WTC11 (cell line): ENCODE measurements around the gene NCKAP5.

ENCODE experiments used
- CREB1 ChIP-seq: sonication (generic); formaldehyde crosslinking; IDR thresholded peaks from 2 replicates; pipeline ENCODE4 v1.8.0; 2023; ENCODE audit warnings: mild to moderate bottlenecking, missing genetic modification reagents
- ELF4 ChIP-seq: sonication (generic); formaldehyde crosslinking; IDR thresholded peaks from 2 replicates; pipeline ENCODE4 v1.8.1; 2022; ENCODE audit warnings: low read depth, mild to moderate bottlenecking, moderate library complexity, missing genetic modification reagents
- GABPB1 ChIP-seq: sonication (generic); formaldehyde crosslinking; IDR thresholded peaks from 2 replicates; pipeline ENCODE4 v1.8.1; 2023; ENCODE audit warnings: mild to moderate bottlenecking, missing genetic modification reagents
- NFYB ChIP-seq: sonication (generic); formaldehyde crosslinking; conservative IDR thresholded peaks from 2 replicates; pipeline ENCODE4 v1.8.0; 2022; ENCODE audit warnings: low read depth, missing genetic modification reagents
- TEAD1 ChIP-seq: sonication (generic); formaldehyde crosslinking; IDR thresholded peaks from 2 replicates; pipeline ENCODE4 v1.8.0; 2022; ENCODE audit warnings: mild to moderate bottlenecking, missing genetic modification reagents
- TF ChIP-seq, protein P1 (sequence below): fragments of 200-600 bp; IDR thresholded peaks from 2 replicates; pipeline ENCODE4 v1.8.0; 2022; ENCODE audit warnings: antibody characterized with exemption
- TF ChIP-seq, protein P2 (sequence below): sonication (generic); formaldehyde crosslinking; IDR thresholded peaks from 2 replicates; pipeline ENCODE4 v1.8.0; 2022; ENCODE audit warnings: mild to moderate bottlenecking, missing genetic modification reagents

DNA sequence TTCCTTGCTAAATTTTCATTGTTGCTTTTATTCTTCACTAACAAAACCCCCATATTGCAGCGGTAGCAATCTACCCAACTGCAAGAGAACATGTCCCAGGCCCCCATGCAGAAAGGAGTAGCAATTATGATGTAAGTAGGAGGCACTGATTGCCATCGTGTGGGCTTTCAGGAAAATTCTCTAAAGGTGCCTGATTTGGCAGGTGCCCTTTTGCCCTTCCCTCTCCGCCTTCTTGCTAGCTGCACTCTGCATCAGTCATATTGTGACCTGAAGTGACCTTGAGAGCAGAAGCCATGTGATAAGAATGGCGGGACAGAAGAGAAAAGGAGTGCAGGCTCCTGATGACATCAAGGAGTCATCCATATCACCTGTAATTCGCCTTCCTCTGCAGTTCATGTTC is 112.1 kb downstream of the NCKAP5 start:
- TF ChIP-seq, protein P1, sequence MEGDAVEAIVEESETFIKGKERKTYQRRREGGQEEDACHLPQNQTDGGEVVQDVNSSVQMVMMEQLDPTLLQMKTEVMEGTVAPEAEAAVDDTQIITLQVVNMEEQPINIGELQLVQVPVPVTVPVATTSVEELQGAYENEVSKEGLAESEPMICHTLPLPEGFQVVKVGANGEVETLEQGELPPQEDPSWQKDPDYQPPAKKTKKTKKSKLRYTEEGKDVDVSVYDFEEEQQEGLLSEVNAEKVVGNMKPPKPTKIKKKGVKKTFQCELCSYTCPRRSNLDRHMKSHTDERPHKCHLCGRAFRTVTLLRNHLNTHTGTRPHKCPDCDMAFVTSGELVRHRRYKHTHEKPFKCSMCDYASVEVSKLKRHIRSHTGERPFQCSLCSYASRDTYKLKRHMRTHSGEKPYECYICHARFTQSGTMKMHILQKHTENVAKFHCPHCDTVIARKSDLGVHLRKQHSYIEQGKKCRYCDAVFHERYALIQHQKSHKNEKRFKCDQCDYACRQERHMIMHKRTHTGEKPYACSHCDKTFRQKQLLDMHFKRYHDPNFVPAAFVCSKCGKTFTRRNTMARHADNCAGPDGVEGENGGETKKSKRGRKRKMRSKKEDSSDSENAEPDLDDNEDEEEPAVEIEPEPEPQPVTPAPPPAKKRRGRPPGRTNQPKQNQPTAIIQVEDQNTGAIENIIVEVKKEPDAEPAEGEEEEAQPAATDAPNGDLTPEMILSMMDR, result no peak
- TF ChIP-seq NFYB (CRISPR knock-in tag) (no peak), GABPB1 (no peak), CREB1 (CRISPR knock-in tag) (no peak), ELF4 (no peak), TEAD1 (no peak)
- TF ChIP-seq, protein P2, sequence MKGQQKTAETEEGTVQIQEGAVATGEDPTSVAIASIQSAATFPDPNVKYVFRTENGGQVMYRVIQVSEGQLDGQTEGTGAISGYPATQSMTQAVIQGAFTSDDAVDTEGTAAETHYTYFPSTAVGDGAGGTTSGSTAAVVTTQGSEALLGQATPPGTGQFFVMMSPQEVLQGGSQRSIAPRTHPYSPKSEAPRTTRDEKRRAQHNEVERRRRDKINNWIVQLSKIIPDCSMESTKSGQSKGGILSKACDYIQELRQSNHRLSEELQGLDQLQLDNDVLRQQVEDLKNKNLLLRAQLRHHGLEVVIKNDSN (CRISPR knock-in tag), result no peak
